H1 (cell line): ENCODE data around the gene TDRD12. TPM values are rescaled to one million over a fixed set of nuclear protein-coding genes. Genes with fewer than 3 reads are reported as not detected.
A peak's percentile ranks its signal among the peaks of the same experiment; 100 is the strongest.

Experiments
- CHD1 ChIP-seq: IDR thresholded peaks from 2 replicates; pipeline ENCODE4 v1.6.1; 2012; ENCODE audit warnings: low read depth, low read length, improper control_type of control experiment
- CTCF ChIP-seq, 3 experiments: IDR thresholded peaks; 1 replicate in 2 of 3; 2 replicates in 1 of 3; pipeline versions ENCODE4 v1.5.1 to v1.6.1; 2011; ENCODE audit warnings: low read length in 3 of 3, mild to moderate bottlenecking in 3 of 3, inconsistent platforms in 2 of 3, low read depth in 1 of 3, moderate library complexity in 1 of 3; ENCODE audit not compliant: insufficient read depth in 1 of 3; ENCODE audit errors: control extremely low read depth in 1 of 3
- E2F6 ChIP-seq: IDR thresholded peaks from 2 replicates; pipeline ENCODE4 v1.6.1; 2012; ENCODE audit warnings: inconsistent platforms
- EGR1 ChIP-seq: IDR thresholded peaks from 2 replicates; pipeline ENCODE4 v1.6.1; 2011; ENCODE audit warnings: low read depth, low read length, borderline replicate concordance
- HDAC2 ChIP-seq, 2 experiments: fragments of 300-600 bp in 1 of 2; sonication (generic) in 1 of 2; IDR thresholded peaks; 2 replicates each; pipeline ENCODE4 v1.6.1; 2011 to 2012; ENCODE audit warnings: low read depth in 2 of 2, low read length in 2 of 2, mild to moderate bottlenecking in 2 of 2, moderate library complexity in 2 of 2, borderline replicate concordance in 1 of 2, inconsistent platforms in 1 of 2
- MAX ChIP-seq: IDR thresholded peaks from 2 replicates; pipeline ENCODE4 v1.6.1; 2012; ENCODE audit warnings: inconsistent platforms
- RAD21 ChIP-seq, 2 experiments: IDR thresholded peaks in 1 of 2; conservative IDR thresholded peaks in 1 of 2; 2 replicates each; pipeline ENCODE4 v1.6.1; 2011; ENCODE audit warnings: low read depth in 2 of 2, low read length in 2 of 2, improper control_type of control experiment in 1 of 2, inconsistent platforms in 1 of 2, mild to moderate bottlenecking in 1 of 2, moderate library complexity in 1 of 2
- TBP ChIP-seq: IDR thresholded peaks from 2 replicates; pipeline ENCODE4 v1.6.1; 2011; ENCODE audit warnings: low read depth, low read length, improper control_type of control experiment
- polyA plus RNA-seq, 7 experiments: library from polyadenylated mRNA; depleted of rRNA in 3 of 7; stranded (reverse) in 5 of 7; unstranded in 2 of 7; fragments of >200 nt in 5 of 7; fragments of 200-250 nt in 2 of 7; gene quantifications; 1 replicate in 5 of 7; 2 replicates in 1 of 7; 4 replicates in 1 of 7; pipeline versions ENCODE4 v1.2.1 to v1.2.3, GENCODE V29; 2011 to 2013; ENCODE audit warnings: missing spikeins in 2 of 7, mixed read lengths in 2 of 7
- total RNA-seq: library from RNA; stranded (reverse); fragmentation: NEBNext Ultra II Directional; extraction: Animal tissue kit (Norgen Biotek cat#: 25700); gene quantifications from 2 replicates; pipeline ENCODE4 v1.2.1, GENCODE V29; 2021

TDRD12 gene
- total and polyA plus RNA-seq, 2 of the 8 experiments (the other 6 are each of a cell fraction or from before 2014, with no cell fraction given): 0.39 to 0.88 TPM

GRCh38 chr19:32719611-32720059, at the start of gene TDRD12 (continued):
- TF ChIP-seq CTCF (IDR thresholded peaks at IDR 0.05; ENCODE audit: control extremely low read depth in 1 of 3, insufficient read depth in 1 of 3, low read depth in 1 of 3, low read length in 3 of 3) (peak; percentile 71 to 82 (median 80)), MAX (peak; percentile 97), TBP (0 out of 2 replicates have a peak, but pooled peaks have one; percentile 15), HDAC2 (IDR thresholded peaks at IDR 0.05; ENCODE audit: borderline replicate concordance in 1 of 2, low read depth in 2 of 2, low read length in 2 of 2) (no peak), E2F6 (peak; percentile 89), RAD21 (IDR thresholded peaks at IDR 0.05 in 1 of 2, conservative IDR thresholded peaks at IDR 0.05 in 1 of 2; ENCODE audit: low read depth in 2 of 2, low read length in 2 of 2) (peak; percentile 29 to 53), EGR1 (0 out of 2 replicates have a peak, but pooled peaks have one; percentile 33), CHD1 (no peak)
